Stimulated activated CD4-positive, alpha-beta T cell treated with anti-CD3 and anti-CD28 coated beads, Interleukin-1b, Interleukin-23, amount 100 ng/mL, for 24 hours (primary cell): ENCODE measurements around the gene GRPEL2.

ENCODE experiments used
- DNase-seq, 4 experiments: peaks; one replicate each; pipeline ENCODE4 v3.0.0-alpha.2; 2020; ENCODE audit warnings: low read depth in 4 of 4, low spot score in 1 of 4

Gene GRPEL2

GRCh38 chr5:149317281-149318048 is 27.8 kb upstream of the GRPEL2 start:
- DNase-seq = no peak

DNA sequence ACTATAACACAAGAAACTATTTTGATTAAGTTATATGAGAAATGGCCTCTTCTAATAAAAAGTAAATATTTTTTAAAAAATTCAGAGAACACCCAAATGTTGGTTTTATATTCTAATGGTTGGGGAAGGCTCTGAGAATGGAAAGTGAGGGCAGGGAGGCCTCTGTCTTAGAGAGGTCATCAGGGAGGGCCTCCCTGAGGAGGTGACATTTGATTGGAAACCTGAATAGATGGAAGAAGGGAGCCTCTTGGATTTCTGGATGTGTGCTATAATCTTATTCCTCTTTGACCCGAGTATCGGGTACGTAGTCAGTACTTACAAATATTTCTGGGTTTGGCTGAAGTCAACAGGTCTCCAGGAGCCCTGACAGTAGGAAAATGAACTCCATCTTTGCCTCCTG is 26.1 kb upstream of the GRPEL2 start:
- DNase-seq = no peak

DNA sequence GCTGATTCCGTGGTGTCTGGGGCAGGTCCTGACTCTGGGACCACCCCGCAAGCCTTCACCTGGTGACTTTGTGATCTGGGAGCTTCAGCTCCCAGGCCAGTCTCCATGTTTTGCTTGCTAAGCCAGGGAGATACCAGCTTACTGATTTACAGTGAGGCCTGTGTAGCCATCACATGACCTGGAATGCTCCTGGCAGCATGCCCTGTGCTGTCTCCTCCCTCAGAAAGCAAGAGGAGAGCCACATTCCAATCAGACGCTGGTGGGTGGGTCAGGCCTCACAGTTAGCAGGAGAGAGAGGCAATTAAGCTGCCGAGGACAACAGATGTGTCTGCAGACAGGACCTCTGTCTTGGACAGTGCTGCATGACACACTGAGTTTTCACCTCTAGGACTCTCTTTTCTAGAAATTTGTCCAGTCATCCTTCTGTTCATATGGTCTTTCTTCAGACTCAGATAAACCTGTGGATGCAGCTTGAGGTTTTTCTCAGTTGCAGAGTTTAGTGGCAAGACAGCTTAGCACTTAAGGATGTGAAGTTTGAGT is 24.4 kb upstream of the GRPEL2 start:
- DNase-seq = no peak

- DNase-seq = no peak
These were observed 22.8 kb upstream of the GRPEL2 start for GRCh38 chr5:149322518-149322917.

- no peak for DNase-seq
These were observed 22.1 kb upstream of the GRPEL2 start for GRCh38 chr5:149323210-149323609.

- DNase-seq = no peak
These were observed 21.6 kb upstream of the GRPEL2 start for GRCh38 chr5:149323621-149324205.

DNA sequence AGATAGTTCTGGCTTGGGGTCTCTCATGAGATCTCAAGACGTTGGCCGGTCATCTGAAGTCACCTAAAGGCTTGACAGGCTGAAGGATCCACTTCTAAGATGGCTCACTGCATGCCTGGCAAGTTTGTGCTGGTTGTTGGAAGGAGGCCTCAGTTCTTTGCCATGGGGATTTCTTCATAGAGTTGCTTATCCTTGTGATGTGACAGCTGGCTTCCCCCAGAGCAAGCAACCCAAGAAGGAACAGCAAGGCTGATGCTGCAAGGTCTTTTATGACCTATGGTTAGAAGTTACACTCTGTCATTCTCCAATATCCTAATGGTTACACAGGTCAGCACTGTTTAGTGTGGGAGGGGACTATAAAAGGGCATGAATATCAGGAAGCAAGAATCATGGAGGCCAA is 20.7 kb upstream of the GRPEL2 start:
- no peak for DNase-seq

- DNase-seq = no peak
These were observed 20.0 kb upstream of the GRPEL2 start for GRCh38 chr5:149325166-149325735.

GRCh38 chr5:149325894-149326293 is 19.4 kb upstream of the GRPEL2 start:
- DNase-seq = no peak

- DNase-seq = no peak
These were observed 18.7 kb upstream of the GRPEL2 start for GRCh38 chr5:149326611-149327010.

- DNase-seq = no peak
These were observed 17.1 kb upstream of the GRPEL2 start for GRCh38 chr5:149328177-149328576.

GRCh38 chr5:149333711-149334443 is 11.4 kb upstream of the GRPEL2 start:
- no peak for DNase-seq

- no peak for DNase-seq
These were observed 7.6 kb upstream of the GRPEL2 start for GRCh38 chr5:149337736-149338135.

DNA sequence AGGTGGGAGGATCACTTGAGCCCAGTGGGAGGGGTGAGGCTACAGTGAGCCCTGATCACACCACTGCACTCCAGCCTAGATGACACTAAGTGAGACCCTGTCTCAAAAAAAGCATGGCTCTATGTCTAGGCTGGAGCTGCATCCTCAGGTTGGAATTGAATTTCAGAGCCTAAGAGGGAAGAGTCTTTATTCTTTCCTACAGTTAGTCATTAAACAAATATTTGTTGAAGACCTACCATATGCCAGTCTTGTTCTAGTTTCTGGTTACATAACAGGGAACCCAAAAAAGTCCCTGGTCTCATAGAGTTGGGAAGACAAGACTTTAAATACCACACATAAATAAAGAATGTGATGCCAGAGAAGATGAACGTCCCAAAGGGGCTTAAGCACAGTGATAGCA is 6.9 kb upstream of the GRPEL2 start:
- DNase-seq = no peak

DNA sequence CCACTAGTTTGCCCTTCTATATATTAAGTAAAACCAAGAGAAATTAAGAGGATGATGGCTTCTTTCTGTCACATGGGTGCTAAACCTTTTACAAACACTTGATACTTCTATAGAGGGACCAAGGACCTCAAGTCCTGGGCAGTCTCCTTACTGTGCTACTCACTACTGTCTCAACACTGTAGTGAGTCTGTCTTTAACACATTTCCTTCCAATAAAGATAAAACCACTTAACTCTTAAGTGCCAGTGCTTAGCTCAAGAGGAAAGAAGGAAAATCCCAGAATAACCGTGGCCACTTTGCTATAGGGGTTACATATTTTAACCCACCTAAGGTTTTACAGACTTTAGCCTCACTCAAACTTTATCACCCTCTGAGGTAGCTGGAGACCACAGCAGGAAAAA is 4.4 kb upstream of the GRPEL2 start:
- DNase-seq = no peak

DNA sequence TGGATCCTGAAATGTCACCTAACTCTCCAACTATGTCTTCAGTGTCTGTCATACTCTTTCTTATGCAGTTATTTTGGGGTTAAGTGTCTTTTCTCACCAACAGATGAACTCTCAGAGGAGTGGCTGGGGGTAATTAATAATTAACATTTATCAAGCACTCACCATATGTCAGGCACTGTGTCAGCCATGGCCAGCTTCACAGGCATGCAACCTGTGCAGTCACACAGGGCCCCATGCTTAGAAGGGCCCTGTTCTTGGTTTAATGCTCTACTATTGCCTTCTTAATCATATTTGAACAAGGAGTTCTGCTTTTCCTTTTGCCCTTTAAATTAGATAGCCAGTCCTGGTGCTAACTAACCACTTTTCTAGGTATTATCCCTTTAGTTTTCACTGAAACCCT is 3.4 kb upstream of the GRPEL2 start:
- DNase-seq = no peak

- no peak for DNase-seq
These were observed 1.1 kb upstream of the GRPEL2 start for GRCh38 chr5:149344151-149344550.

DNA sequence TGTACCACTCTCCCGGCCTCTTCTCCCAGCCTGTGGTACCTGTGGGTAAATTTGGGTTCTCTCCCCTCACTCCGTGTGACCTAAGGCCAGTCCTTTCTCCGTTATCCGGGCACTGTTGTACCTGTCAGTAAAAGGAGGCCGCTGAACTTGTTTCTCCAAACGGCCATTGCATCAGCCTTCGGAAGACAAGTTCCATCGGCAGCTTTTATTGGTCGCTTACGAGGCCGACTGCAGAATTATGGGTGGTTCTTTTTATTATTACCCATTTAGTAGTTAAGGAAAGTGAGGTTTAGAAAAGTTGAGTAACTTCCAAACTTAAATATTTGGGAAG is 558 bp downstream of the GRPEL2 start:
- no peak for DNase-seq

DNA sequence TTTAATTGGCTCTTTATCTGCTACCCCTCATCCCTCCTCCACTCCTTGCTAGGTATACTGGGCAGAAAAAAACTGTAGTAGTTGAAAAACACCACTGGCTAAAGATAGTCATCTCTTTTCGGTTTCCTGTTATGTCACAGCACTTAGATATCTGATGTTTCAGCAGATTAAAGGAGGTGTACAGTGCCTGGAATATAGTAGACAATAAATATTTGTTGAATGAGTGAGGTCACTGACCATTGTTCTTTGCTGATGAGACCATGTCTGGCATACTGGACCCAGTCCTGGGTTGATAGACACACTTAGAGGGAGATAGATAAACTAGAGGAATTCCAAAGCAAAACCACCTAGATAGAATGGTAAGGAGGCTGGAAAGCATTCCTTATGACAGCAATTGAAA is 3.2 kb downstream of the GRPEL2 start:
- no peak for DNase-seq

GRCh38 chr5:149349382-149349781 is 4.1 kb downstream of the GRPEL2 start:
- DNase-seq = no peak

DNA sequence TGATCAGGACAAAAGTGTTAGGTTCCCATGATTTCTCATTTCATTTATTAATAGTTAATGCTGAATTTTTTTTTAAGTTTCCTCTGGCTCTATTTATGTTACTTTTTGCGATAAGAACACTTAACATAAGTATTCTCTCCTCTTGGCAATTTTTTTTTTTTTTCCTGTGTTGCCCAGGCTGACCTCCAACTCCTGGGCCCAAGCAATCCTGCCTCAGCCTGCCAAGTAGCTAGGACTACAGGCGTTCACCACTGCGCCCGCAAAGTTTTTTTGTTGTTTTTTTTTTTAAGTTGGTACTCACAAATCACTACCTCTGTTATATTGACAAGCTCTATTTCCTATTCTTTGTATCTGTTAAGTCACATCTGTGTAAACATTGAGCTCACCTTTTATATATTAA is 6.9 kb downstream of the GRPEL2 start:
- no peak for DNase-seq

DNA sequence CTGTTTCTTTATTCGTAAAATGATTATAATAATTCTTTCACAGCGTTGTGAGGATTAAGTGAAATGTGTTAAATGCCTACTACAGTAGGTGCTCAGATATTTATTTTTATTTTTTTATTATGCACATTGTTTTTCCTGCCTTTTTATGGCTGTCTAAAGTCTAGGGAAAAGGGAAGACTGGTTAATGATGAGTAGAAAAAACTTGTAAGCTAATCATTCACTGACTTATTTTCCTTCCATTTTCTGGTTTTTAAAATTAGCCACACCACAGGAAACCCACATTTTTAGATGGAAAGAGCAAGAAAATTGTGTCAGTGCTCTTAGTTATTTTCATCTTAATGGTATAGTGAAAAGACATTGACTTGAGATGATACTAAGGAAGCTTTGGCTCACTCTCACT is 8.6 kb downstream of the GRPEL2 start:
- DNase-seq = no peak
